HCT116 (cell line): ENCODE data around the gene LASP1NB.

Experiments
- ATAC-seq: fragments of 200-7000 bp; cut with Tn5 transposase; 2 replicates; pipeline ENCODE4 v1.9.1; 2020; ENCODE audit warnings: mild to moderate bottlenecking, moderate library complexity
- BruUV-seq: library from RNA; stranded (reverse); fragments of 400-500 nt; replicated peaks from 2 replicates; lab custom pipeline; 2021; lab: Mats Ljungman, UMichigan
- CTCF ChIA-PET: fragments of 300-600 bp; sonication (Branson Sonifier 250); formaldehyde crosslinking; loops from one replicate; lab custom pipeline; 2021; ENCODE audit warnings: antibody characterized with exemption; lab: Charles Lee
- POLR2A ChIA-PET: fragments of 300-600, 350-600 bp; sonication (Branson Sonifier 250); formaldehyde crosslinking; loops from one replicate; lab custom pipeline; 2021; ENCODE audit warnings: antibody characterized with exemption; lab: Charles Lee
- RAD21 ChIA-PET, 2 experiments: fragments of 300-600 bp; sonication (Branson Sonifier 250); formaldehyde crosslinking; loops; one replicate each; lab custom pipeline; 2023; ENCODE audit warnings: low total read pairs in 2 of 2; ENCODE audit not compliant: uncharacterized antibody in 2 of 2, unreplicated experiment in 2 of 2, low non-redundant PET in 1 of 2; lab: Charles Lee
- DNase-seq: peaks from one replicate; pipeline ENCODE4 v3.0.0-alpha.2; 2010; ENCODE audit warnings: low read depth, low spot score
- H2AFZ ChIP-seq: fragments of 200-600 bp; shearing (Covaris generic), sonication (generic); 2 replicates; pipeline ENCODE4 v1.6.1; 2017; ENCODE audit warnings: low read depth, mixed run types, mixed read lengths, antibody characterized with exemption, low read length; ENCODE audit not compliant: poor library complexity, severe bottlenecking
- H3K27ac ChIP-seq: 2 replicates; pipeline ENCODE4 v1.5.1; 2012; ENCODE audit warnings: low read depth, low read length
- H3K27me3 ChIP-seq: fragments of 200-600 bp; sonication (generic); 2 replicates; pipeline ENCODE4 v1.6.1; 2016; ENCODE audit warnings: mixed run types, low read length, mixed read lengths; ENCODE audit not compliant: insufficient read depth
- H3K36me3 ChIP-seq, 2 experiments: fragments of 200-500 bp in 1 of 2; fragments of 200-600 bp in 1 of 2; sonication (Bioruptor generic) in 1 of 2; sonication (generic) in 1 of 2; 2 replicates each; pipeline versions ENCODE4 v1.5.1 to v1.6.1; 2014 to 2016; ENCODE audit warnings: low read length in 2 of 2, inconsistent platforms in 1 of 2, mixed read lengths in 1 of 2, mixed run types in 1 of 2; ENCODE audit not compliant: insufficient read depth in 2 of 2, control insufficient read depth in 1 of 2
- H3K4me1 ChIP-seq, 2 experiments: fragments of 200-600 bp in 1 of 2; sonication (generic) in 1 of 2; 2 replicates each; pipeline versions ENCODE4 v1.5.1 to v1.6.1; 2012 to 2017; ENCODE audit warnings: low read length in 2 of 2, inconsistent platforms in 1 of 2, mild to moderate bottlenecking in 1 of 2, mixed read lengths in 1 of 2, mixed run types in 1 of 2, moderate library complexity in 1 of 2; ENCODE audit not compliant: insufficient read depth in 2 of 2, control insufficient read depth in 1 of 2
- H3K4me2 ChIP-seq: fragments of 200-600 bp; sonication (generic); 2 replicates; pipeline ENCODE4 v1.6.1; 2017; ENCODE audit warnings: mixed run types, low read length, mixed read lengths
- H3K4me3 ChIP-seq, 2 experiments: fragments of 200-600 bp in 1 of 2; sonication (generic) in 1 of 2; replicated peaks in 1 of 2; 2 replicates each; pipeline ENCODE4 v1.5.1; 2011 to 2016; ENCODE audit warnings: low read length in 2 of 2, control low read depth in 1 of 2, low read depth in 1 of 2, mild to moderate bottlenecking in 1 of 2, mixed read lengths in 1 of 2, mixed run types in 1 of 2
- H3K79me2 ChIP-seq: fragments of 200-600 bp; sonication (generic); 2 replicates; pipeline ENCODE4 v1.6.1; 2017; ENCODE audit warnings: mild to moderate bottlenecking, mixed run types, low read length, moderate library complexity, mixed read lengths; ENCODE audit not compliant: insufficient read depth
- H3K9ac ChIP-seq: fragments of 200-600 bp; sonication (generic); 2 replicates; pipeline ENCODE4 v1.6.1; 2016; ENCODE audit warnings: low read length, mixed read lengths
- H3K9me2 ChIP-seq: fragments of 200-600 bp; sonication (generic), shearing (Covaris generic); 2 replicates; pipeline ENCODE4 v1.6.1; 2017; ENCODE audit warnings: mixed run types, mild to moderate bottlenecking, moderate library complexity; ENCODE audit not compliant: insufficient read depth
- H3K9me3 ChIP-seq, 2 experiments: fragments of 200-500 bp in 1 of 2; fragments of 200-600 bp in 1 of 2; sonication (Bioruptor generic) in 1 of 2; sonication (generic) in 1 of 2; 2 replicates each; pipeline ENCODE4 v1.6.1; 2014 to 2017; ENCODE audit warnings: low read length in 2 of 2, mixed read lengths in 2 of 2, inconsistent platforms in 1 of 2, low read depth in 1 of 2, mild to moderate bottlenecking in 1 of 2, mixed run types in 1 of 2, moderate library complexity in 1 of 2; ENCODE audit not compliant: control insufficient read depth in 1 of 2, insufficient read depth in 1 of 2
- H4K20me1 ChIP-seq: fragments of 200-600 bp; sonication (generic), shearing (Covaris generic); 2 replicates; pipeline ENCODE4 v1.6.1; 2017; ENCODE audit warnings: mixed run types, mild to moderate bottlenecking, moderate library complexity; ENCODE audit not compliant: insufficient read depth
- CBX3 ChIP-seq: IDR thresholded peaks from 2 replicates; pipeline ENCODE4 v1.6.1; 2012; ENCODE audit warnings: low read depth
- CEBPB ChIP-seq: IDR thresholded peaks from 2 replicates; pipeline ENCODE4 v1.6.1; 2012; ENCODE audit warnings: low read depth
- CTCF ChIP-seq, 3 experiments: fragments of 200-600 bp in 1 of 3; sonication (generic) in 1 of 3; IDR thresholded peaks in 2 of 3; conservative IDR thresholded peaks in 1 of 3; 2 replicates each; pipeline ENCODE4 v1.5.1; 2012 to 2017; ENCODE audit warnings: low read depth in 2 of 3, low read length in 2 of 3, antibody characterized with exemption in 1 of 3, borderline replicate concordance in 1 of 3, control low read depth in 1 of 3, mild to moderate bottlenecking in 1 of 3, mixed read lengths in 1 of 3, mixed run types in 1 of 3, moderate library complexity in 1 of 3; ENCODE audit not compliant: insufficient read depth in 1 of 3
- EGR1 ChIP-seq: IDR thresholded peaks from 2 replicates; pipeline ENCODE4 v1.6.1; 2012; ENCODE audit warnings: low read depth
- ELF1 ChIP-seq: IDR thresholded peaks from 2 replicates; pipeline ENCODE4 v1.6.1; 2012; ENCODE audit warnings: low read depth, borderline replicate concordance
- EZH2 ChIP-seq: fragments of 200-600 bp; sonication (generic); IDR thresholded peaks from 2 replicates; pipeline ENCODE4 v1.6.1; 2017; ENCODE audit warnings: antibody characterized with exemption, mixed run types
- EZH2phosphoT487 ChIP-seq: fragments of 200-600 bp; IDR thresholded peaks from 2 replicates; pipeline ENCODE4 v1.6.1; 2018; ENCODE audit warnings: antibody characterized with exemption, borderline replicate concordance
- FOSL1 ChIP-seq: IDR thresholded peaks from 2 replicates; pipeline ENCODE4 v1.6.1; 2012; ENCODE audit warnings: low read depth
- POLR2A ChIP-seq: IDR thresholded peaks from 2 replicates; pipeline ENCODE4 v1.7.0; 2011; ENCODE audit warnings: borderline replicate concordance; ENCODE audit not compliant: insufficient read depth, insufficient read length; ENCODE audit errors: extremely low read depth
- POLR2AphosphoS5 ChIP-seq: IDR thresholded peaks from 2 replicates; pipeline ENCODE4 v1.6.1; 2011; ENCODE audit warnings: mild to moderate bottlenecking, low read depth, low read length, moderate library complexity
- SIN3A ChIP-seq: IDR thresholded peaks from 2 replicates; pipeline ENCODE4 v1.6.1; 2012; ENCODE audit warnings: low read depth
- SP1 ChIP-seq: IDR thresholded peaks from 2 replicates; pipeline ENCODE4 v1.6.1; 2012; ENCODE audit warnings: low read depth
- SRF ChIP-seq: IDR thresholded peaks from 2 replicates; pipeline ENCODE4 v1.6.1; 2012; ENCODE audit warnings: low read depth
- TCF7L2 ChIP-seq: IDR thresholded peaks from 2 replicates; pipeline ENCODE4 v1.7.0; 2011; ENCODE audit warnings: borderline replicate concordance, inconsistent platforms; ENCODE audit not compliant: insufficient read depth, insufficient read length; ENCODE audit errors: extremely low read depth
- YY1 ChIP-seq: IDR thresholded peaks from 2 replicates; pipeline ENCODE4 v1.6.1; 2011; ENCODE audit warnings: low read length, low read depth, moderate library complexity, mild to moderate bottlenecking; ENCODE audit not compliant: insufficient replicate concordance; ENCODE audit errors: extremely low read depth
- ZBTB33 ChIP-seq: IDR thresholded peaks from 2 replicates; pipeline ENCODE4 v1.6.1; 2011; ENCODE audit warnings: mild to moderate bottlenecking, low read length, moderate library complexity; ENCODE audit not compliant: insufficient replicate concordance; ENCODE audit errors: extremely low read depth
- ZFX ChIP-seq: fragments of 450-650 bp; IDR thresholded peaks from 2 replicates; pipeline ENCODE4 v1.6.1; 2017
- ZNF274 ChIP-seq: fragments of 200-500 bp; sonication (Bioruptor generic); IDR thresholded peaks from 2 replicates; pipeline ENCODE4 v1.6.1; 2014; ENCODE audit warnings: mild to moderate bottlenecking, low read depth, low read length, inconsistent platforms
- intact Hi-C: fragments of 100-400 bp; cut with micrococcal nuclease; formaldehyde crosslinking; loops from 2 replicates; pipeline ENCODE4 v1.10.0; 2022
- TF ChIP-seq, protein P1 (sequence below): IDR thresholded peaks from 2 replicates; pipeline ENCODE4 v1.6.1; 2012
- TF ChIP-seq, protein P2 (sequence below): IDR thresholded peaks from 2 replicates; pipeline ENCODE4 v1.6.1; 2012

Gene LASP1NB

DNA sequence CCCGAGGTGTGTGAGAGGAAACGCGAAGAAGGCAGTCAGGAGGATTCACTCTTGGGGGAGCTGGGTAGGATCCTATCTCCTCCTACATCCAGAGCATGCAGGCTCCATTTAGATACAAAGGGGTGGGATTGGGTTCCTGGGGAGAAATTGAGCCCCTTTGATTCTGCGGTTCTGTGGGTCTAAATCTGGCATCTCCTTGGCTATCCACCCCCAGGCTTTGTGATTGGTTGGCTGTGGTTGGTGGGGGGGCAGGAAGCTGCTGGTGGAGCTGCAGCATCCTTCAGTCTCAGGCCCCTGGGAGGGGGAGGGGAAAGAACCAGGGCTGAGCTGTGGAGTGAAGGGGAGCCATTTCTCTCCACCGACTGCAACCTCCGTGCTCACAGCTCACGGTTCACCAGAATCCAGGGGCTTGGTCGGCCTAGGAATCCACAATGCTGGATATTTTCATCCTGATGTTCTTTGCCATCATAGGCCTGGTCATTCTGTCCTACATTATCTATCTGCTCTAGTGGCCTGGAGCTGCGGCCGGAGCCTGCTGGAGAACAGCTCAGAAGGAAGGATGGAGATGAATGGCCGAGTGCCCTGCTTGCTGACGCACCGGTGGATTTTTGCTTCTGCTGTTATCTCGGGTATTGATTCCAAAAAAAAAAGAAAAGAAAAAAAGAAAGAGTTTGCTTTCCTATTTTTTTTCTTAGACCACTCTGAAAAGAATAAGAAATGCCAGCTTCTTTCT, at the start of gene LASP1NB:
Gene LASP1NB, plus strand, starts transcription at position 352 of the 733 bp plus-strand sequence.
- Histone ChIP-seq H3K36me3 (no peaks in the 10 kb centered on the region; a peak in 1 of 4 replicates), H3K9me2 (no peaks in the 10 kb centered on the region), H2AFZ (no peak within 1 kb of the TSS), H3K79me2 (no peaks in the 10 kb centered on the region), H3K27ac (no peak within 1 kb of the TSS), H3K4me1 (peaks cover 6 to 15% of the 10 kb centered on the region in 2 experiments), H3K27me3 (no peaks in the 10 kb centered on the region), H3K9me3 (no peaks in the 10 kb centered on the region), H3K9ac (no peak within 1 kb of the TSS), H4K20me1 (no peaks in the 10 kb centered on the region), H3K4me2 (no peak within 1 kb of the TSS), H3K4me3 (no peak within 1 kb of the TSS)
- ATAC-seq (no peak), DNase-seq (no peak)
- ChIA-PET CTCF (no interaction called here), RAD21 (no interaction called here), POLR2A (no interaction called here)
- intact Hi-C loops = no loop called here
- BruUV-seq = no TSS peak
- TF ChIP-seq POLR2AphosphoS5 = no peak
- no peak for TF ChIP-seq FOSL1
- no peak for TF ChIP-seq ZFX
- no peak for TF ChIP-seq SP1
- TF ChIP-seq, protein P1, sequence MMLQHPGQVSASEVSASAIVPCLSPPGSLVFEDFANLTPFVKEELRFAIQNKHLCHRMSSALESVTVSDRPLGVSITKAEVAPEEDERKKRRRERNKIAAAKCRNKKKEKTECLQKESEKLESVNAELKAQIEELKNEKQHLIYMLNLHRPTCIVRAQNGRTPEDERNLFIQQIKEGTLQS = no peak
- TF ChIP-seq YY1 = no peak
- no peak for TF ChIP-seq EZH2
- TF ChIP-seq EGR1 = no peak
- no peak for TF ChIP-seq CBX3
- TF ChIP-seq TCF7L2 = no peak
- no peak for TF ChIP-seq ELF1
- no peak for TF ChIP-seq POLR2A
- TF ChIP-seq, protein P2, sequence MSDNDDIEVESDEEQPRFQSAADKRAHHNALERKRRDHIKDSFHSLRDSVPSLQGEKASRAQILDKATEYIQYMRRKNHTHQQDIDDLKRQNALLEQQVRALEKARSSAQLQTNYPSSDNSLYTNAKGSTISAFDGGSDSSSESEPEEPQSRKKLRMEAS = no peak
- no peak for TF ChIP-seq ZNF274
- no peak for TF ChIP-seq SRF
- TF ChIP-seq CTCF (IDR thresholded peaks at IDR 0.05 in 2 of 3, conservative IDR thresholded peaks at IDR 0.05 in 1 of 3; ENCODE audit: borderline replicate concordance in 1 of 3, insufficient read depth in 1 of 3, low read depth in 2 of 3, low read length in 2 of 3) = no peak
- no peak for TF ChIP-seq CEBPB
- TF ChIP-seq SIN3A = no peak
- TF ChIP-seq ZBTB33 = no peak
- TF ChIP-seq EZH2phosphoT487 = no peak
